ENCODE measurements around the gene KLRG1.

KLRG1 gene

GRCh38 chr12:9040484-9041186 lies 51.3 kb downstream of the KLRG1 start:
- H3K9me3 ChIP-seq (ENCODE audit: insufficient read depth, low read length, severe bottlenecking), result no peaks in the 10 kb centered on the region
- no peak overlapping the region for H3K27ac ChIP-seq (ENCODE audit: low read length)
- H3K4me3 ChIP-seq (ENCODE audit: low read depth in 1 of 2, low read length in 2 of 2), result no peak overlapping the region
- DNase-seq (no peak), ATAC-seq (ENCODE audit: insufficient read depth, low read depth) (no peak)
- H4K20me1 ChIP-seq (ENCODE audit: insufficient read depth, low read length), result no peaks in the 10 kb centered on the region
- no peaks in the 10 kb centered on the region for H3K36me3 ChIP-seq (ENCODE audit: insufficient read depth, low read length)
- H3K27me3 ChIP-seq (ENCODE audit: insufficient read depth, low read length, poor library complexity), result no peaks in the 10 kb centered on the region
- no peak for TF ChIP-seq EZH2 (IDR thresholded peaks at IDR 0.05; ENCODE audit: borderline replicate concordance, low read depth, low read length, severe bottlenecking)
- no peak for TF ChIP-seq CTCF (IDR thresholded peaks at IDR 0.05; ENCODE audit: borderline replicate concordance, extremely low read depth, low read length, poor library complexity, severe bottlenecking)
- H3K4me2 ChIP-seq (ENCODE audit: insufficient read depth, low read length), result no peak overlapping the region
- H3K9ac ChIP-seq (ENCODE audit: low read depth, low read length), result no peak overlapping the region
- H3K79me2 ChIP-seq (ENCODE audit: insufficient read depth, low read length), result no peaks in the 10 kb centered on the region
- H3K4me1 ChIP-seq (ENCODE audit: insufficient read depth, low read length), result no peaks in the 10 kb centered on the region
- H2AFZ ChIP-seq (ENCODE audit: low read depth, low read length), result no peak overlapping the region

- no peaks in the 10 kb centered on the region for H3K4me1 ChIP-seq (ENCODE audit: insufficient read depth, low read length)
- H3K4me3 ChIP-seq (ENCODE audit: low read depth in 1 of 2, low read length in 2 of 2), result no peak overlapping the region
- H3K36me3 ChIP-seq (ENCODE audit: insufficient read depth, low read length), result no peaks in the 10 kb centered on the region
- no peak overlapping the region for H3K27ac ChIP-seq (ENCODE audit: low read length)
- DNase-seq (no peak), ATAC-seq (ENCODE audit: insufficient read depth, low read depth) (no peak)
- no peak overlapping the region for H3K4me2 ChIP-seq (ENCODE audit: insufficient read depth, low read length)
- no peaks in the 10 kb centered on the region for H3K79me2 ChIP-seq (ENCODE audit: insufficient read depth, low read length)
- no peak for TF ChIP-seq CTCF (IDR thresholded peaks at IDR 0.05; ENCODE audit: borderline replicate concordance, extremely low read depth, low read length, poor library complexity, severe bottlenecking)
- no peak for TF ChIP-seq EZH2 (IDR thresholded peaks at IDR 0.05; ENCODE audit: borderline replicate concordance, low read depth, low read length, severe bottlenecking)
- H3K27me3 ChIP-seq (ENCODE audit: insufficient read depth, low read length, poor library complexity), result no peaks in the 10 kb centered on the region
- no peaks in the 10 kb centered on the region for H4K20me1 ChIP-seq (ENCODE audit: insufficient read depth, low read length)
- H3K9me3 ChIP-seq (ENCODE audit: insufficient read depth, low read length, severe bottlenecking), result no peaks in the 10 kb centered on the region
- no peak overlapping the region for H3K9ac ChIP-seq (ENCODE audit: low read depth, low read length)
- H2AFZ ChIP-seq (ENCODE audit: low read depth, low read length), result no peak overlapping the region
Measured at GRCh38 chr12:9041321-9041720, 52.0 kb downstream of the KLRG1 start.

- Histone ChIP-seq H3K9me3 (ENCODE audit: insufficient read depth, low read length, severe bottlenecking) (no peaks in the 10 kb centered on the region), H2AFZ (ENCODE audit: low read depth, low read length) (no peak overlapping the region), H3K4me2 (ENCODE audit: insufficient read depth, low read length) (no peak overlapping the region), H3K4me1 (ENCODE audit: insufficient read depth, low read length) (no peaks in the 10 kb centered on the region), H3K27me3 (ENCODE audit: insufficient read depth, low read length, poor library complexity) (no peaks in the 10 kb centered on the region), H4K20me1 (ENCODE audit: insufficient read depth, low read length) (no peaks in the 10 kb centered on the region), H3K4me3 (ENCODE audit: low read depth in 1 of 2, low read length in 2 of 2) (no peak overlapping the region), H3K27ac (ENCODE audit: low read length) (no peak overlapping the region), H3K36me3 (ENCODE audit: insufficient read depth, low read length) (no peaks in the 10 kb centered on the region), H3K79me2 (ENCODE audit: insufficient read depth, low read length) (no peaks in the 10 kb centered on the region), H3K9ac (ENCODE audit: low read depth, low read length) (no peak overlapping the region)
- DNase-seq (no peak), ATAC-seq (ENCODE audit: insufficient read depth, low read depth) (no peak)
- TF ChIP-seq EZH2 (IDR thresholded peaks at IDR 0.05; ENCODE audit: borderline replicate concordance, low read depth, low read length, severe bottlenecking) (no peak), CTCF (IDR thresholded peaks at IDR 0.05; ENCODE audit: borderline replicate concordance, extremely low read depth, low read length, poor library complexity, severe bottlenecking) (no peak)
Measured at GRCh38 chr12:9043766-9044165, 54.4 kb downstream of the KLRG1 start.

Data from DND-41 (cell line).